Vagina (tissue), 2 donors: ENCODE measurements around the gene ELMOD1.

Experiments
- CTCF ChIP-seq, 3 experiments: fragments of 450-650 bp in 2 of 3; fragments of 200-600 bp in 1 of 3; sonication (generic) in 1 of 3; IDR thresholded peaks; one replicate each; pipeline ENCODE4 v1.5.1; 2017 to 2019; ENCODE audit warnings: antibody characterized with exemption in 3 of 3, mild to moderate bottlenecking in 2 of 3, moderate library complexity in 2 of 3
- POLR2A ChIP-seq, 2 donors: fragments of 450-650 bp; IDR thresholded peaks; one replicate each; pipeline ENCODE4 v1.6.1; 2017; ENCODE audit warnings: antibody characterized with exemption in 2 of 2, mild to moderate bottlenecking in 2 of 2, moderate library complexity in 2 of 2
- POLR2AphosphoS5 ChIP-seq, 2 donors: sonication (generic); formaldehyde crosslinking; IDR thresholded peaks; one replicate each; pipeline ENCODE4 v1.9.0; 2017; ENCODE audit warnings: antibody characterized with exemption in 2 of 2, mild to moderate bottlenecking in 2 of 2, low read depth in 1 of 2; ENCODE audit not compliant: insufficient read depth in 1 of 2

- no peak for TF ChIP-seq CTCF (IDR thresholded peaks at IDR 0.05)
- TF ChIP-seq POLR2AphosphoS5 (IDR thresholded peaks at IDR 0.05; ENCODE audit: insufficient read depth in 1 of 2, low read depth in 1 of 2): no peak
- TF ChIP-seq POLR2A (IDR thresholded peaks at IDR 0.05): no peak
Measured at GRCh38 chr11:107707807-107708206, 116.9 kb downstream of the ELMOD1 start.
